GM12801 (cell line): Measurements from ENCODE around the gene BRSK2.

Experiments
- TF ChIP-seq, protein P1 (sequence below): IDR thresholded peaks from one replicate; pipeline ENCODE4 v1.5.1; 2011; ENCODE audit warnings: control low read depth; ENCODE audit not compliant: insufficient read length; ENCODE audit errors: extremely low read depth

The BRSK2 gene

DNA sequence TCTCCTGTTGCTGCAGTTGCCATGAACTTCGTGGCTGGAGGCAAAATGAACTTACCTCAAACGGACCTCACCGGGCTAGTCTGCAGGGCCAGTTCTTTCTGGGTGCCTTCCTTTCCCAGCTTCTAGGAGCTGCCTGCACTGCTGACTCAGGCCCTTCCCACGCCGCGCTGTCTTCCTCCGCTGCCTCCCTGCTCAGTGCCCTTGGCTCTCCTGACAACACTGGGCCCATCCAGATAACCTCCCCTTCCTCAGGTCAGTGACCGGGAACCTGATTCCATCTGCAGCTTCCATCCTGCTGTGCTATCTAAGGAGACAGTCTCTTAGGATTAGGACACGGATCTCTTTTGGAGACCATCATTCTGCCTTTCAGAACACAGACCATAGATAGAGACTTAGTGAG lies 77.5 kb downstream of the BRSK2 start:
- TF ChIP-seq, protein P1, sequence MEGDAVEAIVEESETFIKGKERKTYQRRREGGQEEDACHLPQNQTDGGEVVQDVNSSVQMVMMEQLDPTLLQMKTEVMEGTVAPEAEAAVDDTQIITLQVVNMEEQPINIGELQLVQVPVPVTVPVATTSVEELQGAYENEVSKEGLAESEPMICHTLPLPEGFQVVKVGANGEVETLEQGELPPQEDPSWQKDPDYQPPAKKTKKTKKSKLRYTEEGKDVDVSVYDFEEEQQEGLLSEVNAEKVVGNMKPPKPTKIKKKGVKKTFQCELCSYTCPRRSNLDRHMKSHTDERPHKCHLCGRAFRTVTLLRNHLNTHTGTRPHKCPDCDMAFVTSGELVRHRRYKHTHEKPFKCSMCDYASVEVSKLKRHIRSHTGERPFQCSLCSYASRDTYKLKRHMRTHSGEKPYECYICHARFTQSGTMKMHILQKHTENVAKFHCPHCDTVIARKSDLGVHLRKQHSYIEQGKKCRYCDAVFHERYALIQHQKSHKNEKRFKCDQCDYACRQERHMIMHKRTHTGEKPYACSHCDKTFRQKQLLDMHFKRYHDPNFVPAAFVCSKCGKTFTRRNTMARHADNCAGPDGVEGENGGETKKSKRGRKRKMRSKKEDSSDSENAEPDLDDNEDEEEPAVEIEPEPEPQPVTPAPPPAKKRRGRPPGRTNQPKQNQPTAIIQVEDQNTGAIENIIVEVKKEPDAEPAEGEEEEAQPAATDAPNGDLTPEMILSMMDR: no peak

DNA sequence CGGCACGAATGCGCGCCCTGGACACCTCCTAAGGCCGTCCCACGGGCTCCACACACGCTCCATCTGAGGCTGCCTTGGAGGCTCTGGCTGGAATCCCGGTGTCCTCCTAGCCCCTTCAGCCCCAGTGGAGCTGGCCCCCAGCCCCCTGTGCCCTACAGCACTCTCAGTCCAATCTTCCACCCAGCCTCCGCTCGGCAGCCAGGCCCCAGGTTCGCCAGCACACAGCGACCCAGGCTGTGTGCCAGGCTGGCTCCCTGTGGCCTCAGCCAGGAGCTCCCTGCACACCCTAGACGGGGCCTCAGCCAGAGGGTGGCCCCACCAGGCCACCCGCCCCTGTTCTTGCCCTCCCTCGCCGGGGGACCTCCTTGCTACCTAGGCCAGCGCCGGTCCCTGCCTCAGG lies 78.3 kb downstream of the BRSK2 start:
- TF ChIP-seq, protein P1: no peak

DNA sequence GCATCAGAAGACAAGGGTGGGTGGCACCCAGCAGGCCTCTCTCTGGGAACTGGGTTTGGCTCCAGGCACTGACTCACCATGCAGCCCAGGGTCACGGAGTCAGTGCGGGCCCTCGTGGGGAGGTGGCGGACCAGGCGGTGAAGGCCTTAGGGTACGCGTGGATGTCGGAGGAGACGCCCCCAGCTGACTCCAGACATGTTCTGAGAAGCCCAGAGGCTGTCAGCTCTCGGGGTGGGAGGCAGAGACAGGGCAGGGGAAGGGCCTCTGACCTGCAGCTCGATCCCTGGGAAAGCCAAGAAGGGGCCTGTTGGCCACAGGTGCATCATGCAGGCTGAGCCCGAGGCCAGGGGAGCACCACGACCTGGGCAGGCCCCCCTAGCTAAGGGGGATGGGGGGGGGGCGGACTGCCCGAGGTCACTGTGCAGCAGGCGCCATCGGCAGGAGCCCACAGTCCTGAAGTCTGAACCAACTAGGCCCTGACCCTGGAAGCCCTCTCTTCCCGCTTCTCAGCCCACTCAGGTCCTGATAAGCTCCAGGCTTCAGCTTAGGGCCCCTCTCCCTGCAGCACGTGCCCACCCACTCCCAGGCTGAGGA lies 78.8 kb downstream of the BRSK2 start:
- TF ChIP-seq, protein P1: no peak

DNA sequence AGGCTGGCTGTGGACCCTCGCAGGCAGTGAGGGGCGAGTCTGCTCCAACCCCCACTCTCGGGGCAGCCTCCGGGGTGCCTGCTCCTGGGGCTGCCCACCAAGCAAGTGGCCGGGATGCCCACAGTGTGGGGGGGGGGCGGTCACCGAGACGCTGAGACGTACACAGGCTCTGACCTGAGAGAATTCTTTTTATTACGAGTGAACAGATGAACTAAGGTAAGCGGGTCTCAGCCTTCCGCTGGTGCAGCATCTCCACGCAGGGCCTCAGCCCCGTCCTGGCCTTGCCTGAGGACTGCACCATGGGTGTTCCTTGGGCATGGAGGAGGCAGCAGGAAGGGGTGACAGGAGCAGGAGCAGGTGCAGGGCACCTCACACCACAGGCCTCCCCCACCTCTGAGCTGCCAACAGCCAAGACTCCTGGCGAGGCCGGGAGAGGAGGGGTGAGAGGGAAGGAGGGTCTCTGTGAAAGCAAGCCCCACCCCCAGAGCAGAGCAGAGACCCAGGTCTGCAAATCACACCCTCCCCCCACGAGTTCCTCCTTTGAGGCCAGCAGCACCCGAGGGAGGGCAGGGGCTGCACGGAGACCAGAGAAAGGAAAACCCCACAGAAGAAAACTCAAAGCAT lies 79.7 kb downstream of the BRSK2 start:
- TF ChIP-seq, protein P1: no peak

DNA sequence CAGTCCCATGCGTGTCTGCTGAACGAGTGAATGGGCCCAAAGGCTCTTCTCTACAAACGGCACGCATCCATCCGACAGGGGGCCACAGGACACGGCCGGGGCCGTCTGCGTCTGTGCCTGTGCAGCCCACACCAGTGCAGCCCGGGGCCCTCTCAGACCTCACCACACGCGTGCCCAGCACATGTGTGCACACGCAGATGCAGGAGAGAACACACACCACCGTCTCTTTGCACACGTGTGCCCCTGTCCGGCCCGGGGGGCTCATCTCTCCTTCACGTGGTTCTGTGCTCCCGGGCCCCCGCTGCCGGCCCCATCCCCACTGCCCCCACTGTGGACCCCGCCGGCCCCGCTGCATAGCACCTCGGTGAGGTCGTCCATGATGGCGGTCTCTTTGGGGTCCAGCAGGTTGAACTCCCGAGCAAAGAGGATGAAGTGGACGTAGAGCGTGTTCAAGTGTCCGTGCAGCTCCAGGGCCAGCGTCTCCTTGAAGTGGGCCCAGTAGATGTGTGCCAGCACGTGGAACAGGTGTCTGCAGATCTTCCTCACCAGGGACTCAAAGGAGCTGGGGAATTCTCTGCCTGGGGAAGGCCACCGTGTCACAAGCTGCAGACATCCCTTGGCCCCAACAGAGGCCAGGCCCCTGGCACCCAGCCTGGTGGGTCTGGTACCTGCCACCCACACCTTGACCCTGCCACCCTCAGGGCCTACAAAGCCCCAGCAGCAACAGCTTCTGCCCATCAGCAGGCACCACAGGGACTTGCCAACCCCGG lies 80.4 kb downstream of the BRSK2 start:
- TF ChIP-seq, protein P1: no peak

DNA sequence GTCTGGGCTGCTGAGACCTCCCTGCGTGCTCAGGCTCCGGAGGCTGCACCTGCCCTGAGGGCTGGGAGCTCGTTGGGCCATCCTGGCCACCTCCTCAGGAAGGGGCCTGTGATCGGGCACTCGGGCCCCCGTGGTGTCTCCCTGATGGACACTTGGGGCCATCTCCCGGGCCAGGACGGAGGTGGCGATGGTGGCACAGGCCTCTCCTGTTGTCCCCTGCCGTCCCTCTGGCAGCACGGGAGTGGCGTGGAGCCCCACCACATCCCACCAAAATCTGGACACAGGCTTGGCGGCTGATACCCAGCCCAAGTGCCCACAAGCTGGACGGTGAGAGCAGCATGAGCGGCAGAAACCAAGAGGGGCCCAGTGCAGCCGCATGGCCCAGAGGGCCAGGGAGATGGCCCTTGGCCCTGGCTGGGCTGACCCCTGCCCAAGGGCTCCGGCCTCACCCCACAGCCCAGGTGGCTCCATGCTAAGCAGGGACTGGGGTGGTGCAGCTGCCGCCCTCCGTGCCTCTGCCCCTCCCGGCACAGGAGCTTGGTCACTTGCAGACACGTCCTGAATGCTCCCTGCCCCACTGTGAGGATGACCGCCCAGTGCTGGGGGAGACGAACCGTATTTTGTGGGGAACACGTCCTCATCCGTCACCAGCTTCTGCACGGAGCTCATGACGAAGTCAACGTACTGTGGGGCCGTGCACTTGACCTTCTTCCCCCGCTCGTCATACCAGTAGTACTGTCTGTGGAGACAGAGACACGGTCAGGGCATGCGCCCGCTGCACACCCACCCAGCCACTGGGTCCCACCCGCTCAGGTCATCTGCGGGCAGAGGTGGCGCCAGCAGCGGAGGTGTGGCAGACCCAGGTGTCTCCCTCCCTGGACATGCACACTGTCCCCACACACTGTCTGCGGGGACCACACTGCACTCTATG lies 81.2 kb downstream of the BRSK2 start:
- TF ChIP-seq, protein P1: no peak

DNA sequence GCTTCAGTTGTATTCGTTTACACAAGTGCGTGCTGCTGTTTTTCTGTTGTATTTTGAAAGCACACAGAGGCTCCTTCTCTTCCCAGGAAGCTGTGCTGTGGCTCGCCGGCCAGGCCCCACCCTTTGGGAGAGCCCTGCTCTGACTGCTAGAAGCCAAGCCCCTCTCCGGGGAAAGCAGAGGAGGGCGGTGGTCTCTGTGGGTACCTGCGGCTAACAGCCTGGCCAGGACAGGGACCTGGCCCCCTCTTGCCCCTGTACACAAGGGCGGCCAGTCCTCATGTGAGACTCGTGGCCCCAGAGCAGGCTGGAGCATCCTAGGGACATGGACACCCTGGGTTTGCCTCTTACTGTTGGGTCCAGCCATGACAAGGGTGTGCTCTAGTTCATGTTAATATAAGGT lies 82.0 kb downstream of the BRSK2 start:
- TF ChIP-seq, protein P1: no peak
